SHP77 (cell line): ENCODE data around the gene CACNA2D3.

Experiments used
- DNase-seq, 2 experiments: peaks; one replicate each; lab custom pipeline; 2025; lab: John Stamatoyannopoulos, UW

CACNA2D3 gene

DNA sequence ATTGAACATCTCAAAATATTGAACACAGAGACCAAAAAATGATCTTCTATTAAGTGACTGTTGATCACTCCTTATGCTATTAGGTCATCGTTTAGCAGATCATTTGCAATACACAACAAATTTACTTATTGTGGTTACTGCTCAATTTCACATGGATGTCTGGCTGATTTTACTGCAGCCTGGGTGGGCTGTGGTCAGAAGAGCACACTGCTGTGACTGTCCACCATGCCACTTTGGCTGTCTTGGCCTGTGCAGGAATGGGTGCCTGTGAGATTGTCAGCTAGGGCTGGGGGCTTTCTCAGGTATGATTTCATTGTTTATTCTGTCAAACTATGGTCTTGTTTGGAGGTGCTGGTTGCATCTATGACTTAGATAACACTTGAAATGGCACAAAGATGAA lies 885.6 kb downstream of the CACNA2D3 start:
- DNase-seq: no peak

DNA sequence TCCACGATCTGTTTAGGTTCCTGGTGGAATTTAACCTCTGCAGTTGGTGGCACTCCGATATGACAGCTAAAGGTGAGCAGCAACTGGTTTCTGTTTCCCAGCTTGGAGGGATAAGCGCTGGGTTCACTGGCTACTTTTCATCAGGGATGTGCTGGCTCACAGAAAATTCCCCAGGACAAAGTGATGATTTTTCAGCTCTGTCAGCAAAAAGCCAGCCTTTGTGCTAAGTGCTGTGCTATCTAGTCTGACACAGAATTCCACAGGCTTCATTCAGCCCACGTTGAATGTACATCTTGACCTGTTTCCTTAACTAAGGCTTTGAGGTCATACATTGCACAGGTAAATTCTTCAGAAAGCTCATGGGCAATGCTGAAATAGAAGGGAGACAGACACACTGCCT lies 887.0 kb downstream of the CACNA2D3 start:
- DNase-seq: no peak

DNA sequence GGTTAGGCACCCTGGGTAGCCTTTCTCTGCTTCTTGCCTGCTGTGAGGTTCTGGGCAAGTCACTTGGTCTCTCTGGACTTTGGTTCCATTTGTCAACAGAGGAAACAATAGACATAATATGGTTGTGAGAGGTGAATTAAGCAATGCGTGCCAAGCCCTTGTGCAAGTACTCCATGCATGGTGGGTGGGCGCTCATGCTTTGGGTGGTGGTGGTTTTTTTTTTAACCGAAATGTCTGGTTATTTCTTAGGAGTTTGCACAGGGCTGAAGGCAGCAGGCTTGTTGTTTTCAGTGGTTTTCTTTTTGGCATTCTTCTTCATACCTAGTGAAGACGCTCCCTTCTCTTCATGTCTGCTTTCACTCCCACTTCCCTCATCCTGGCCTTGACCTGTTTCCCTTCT lies 889.7 kb downstream of the CACNA2D3 start:
- DNase-seq: no peak

- DNase-seq: no peak
Observed at GRCh38 chr3:55013145-55013925, 891.0 kb downstream of the CACNA2D3 start.

DNA sequence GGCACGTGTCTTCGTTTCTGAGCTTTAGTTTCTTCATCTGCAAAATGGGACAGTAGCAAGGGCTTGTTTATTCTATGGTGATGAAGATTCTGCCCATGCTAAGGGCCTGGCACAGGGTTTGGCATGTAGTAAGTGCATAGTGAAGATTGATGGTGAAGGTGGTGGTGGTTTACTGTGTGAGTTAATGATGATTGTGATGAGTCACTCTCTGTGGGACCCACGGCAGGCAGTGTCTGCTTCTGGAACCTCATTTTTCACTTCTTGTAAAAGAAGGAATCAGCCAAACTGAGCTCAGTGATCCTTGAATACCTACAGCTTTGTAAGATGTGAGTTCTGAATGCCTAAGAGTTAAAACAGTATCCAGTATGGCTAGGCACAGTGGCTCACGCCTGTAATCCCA lies 891.7 kb downstream of the CACNA2D3 start:
- no peak for DNase-seq

GRCh38 chr3:55014906-55015305 lies 892.6 kb downstream of the CACNA2D3 start:
- DNase-seq: no peak

DNA sequence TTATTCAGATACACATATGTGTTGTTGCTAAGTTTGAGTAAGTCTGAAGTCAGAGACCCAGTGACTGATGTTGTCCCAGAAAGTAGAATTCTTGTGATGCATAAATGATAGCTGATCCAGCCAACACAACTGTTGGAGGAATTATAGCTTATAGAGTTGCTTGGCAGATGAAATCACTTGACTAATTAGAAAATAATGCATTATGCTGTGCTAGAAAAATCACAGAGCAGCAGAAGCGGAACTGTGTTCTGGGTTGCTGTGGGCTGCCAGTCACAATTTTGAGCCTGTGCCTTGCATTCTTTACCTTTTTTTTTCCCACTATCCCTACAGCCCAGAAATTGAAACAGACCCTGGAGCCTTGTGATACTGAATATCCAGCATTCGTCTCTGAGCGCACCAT lies 895.5 kb downstream of the CACNA2D3 start:
- no peak for DNase-seq

DNA sequence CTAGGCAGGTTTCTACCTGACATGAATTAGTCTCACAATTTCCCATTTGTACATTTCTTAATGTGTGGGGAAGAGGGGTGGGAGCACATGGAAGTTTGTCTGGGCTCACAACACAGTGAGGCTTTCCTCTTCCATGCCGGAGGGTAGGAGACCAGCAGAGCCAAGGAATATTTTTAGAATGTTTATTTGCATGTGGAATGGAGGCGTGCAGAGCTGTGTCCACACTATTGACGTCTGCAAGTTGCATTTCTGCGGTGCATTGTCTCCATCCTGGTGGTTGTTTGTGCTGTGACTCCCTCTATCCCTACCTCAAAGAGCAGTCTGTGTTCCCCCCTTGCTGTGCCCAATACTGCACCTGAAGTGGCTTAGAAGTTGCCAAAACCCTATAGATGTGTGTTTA lies 908.6 kb downstream of the CACNA2D3 start:
- DNase-seq: no peak

DNA sequence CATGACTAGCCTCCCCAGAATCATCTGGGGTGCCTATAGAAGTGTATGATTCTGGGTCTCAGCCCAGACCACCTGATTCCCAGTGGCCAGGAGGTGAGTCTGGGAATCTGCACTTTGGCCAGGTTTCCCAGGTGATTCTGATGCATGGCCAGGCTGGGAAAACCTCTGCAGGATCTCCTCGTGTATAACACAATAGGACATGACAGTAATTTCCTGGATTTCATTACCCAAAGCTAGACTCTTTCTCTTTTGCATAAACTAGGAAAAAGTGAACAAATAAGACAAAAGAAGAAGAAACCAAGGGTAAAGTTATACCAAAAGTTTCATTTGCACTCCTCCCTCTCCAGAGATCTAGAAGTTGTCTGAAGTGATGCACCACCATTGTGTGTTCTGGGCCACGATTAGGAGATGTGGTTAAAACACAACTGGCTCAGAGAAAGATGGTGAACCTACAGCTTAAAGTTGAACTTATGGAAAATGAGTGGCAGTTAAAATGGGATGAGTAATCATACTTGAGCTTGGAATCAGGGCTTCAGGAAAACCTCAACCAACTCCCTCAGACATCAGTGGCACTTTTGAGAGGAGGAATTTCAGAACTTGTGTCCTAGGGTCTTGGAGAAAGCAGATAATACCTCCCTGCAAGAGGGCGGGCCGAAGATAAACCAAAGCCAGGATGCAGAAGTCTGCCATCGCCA lies 914.7 kb downstream of the CACNA2D3 start:
- DNase-seq: no peak

GRCh38 chr3:55042591-55042990 lies 920.2 kb downstream of the CACNA2D3 start:
- no peak for DNase-seq

- no peak for DNase-seq
Observed at GRCh38 chr3:55044486-55044885, 922.1 kb downstream of the CACNA2D3 start.

DNA sequence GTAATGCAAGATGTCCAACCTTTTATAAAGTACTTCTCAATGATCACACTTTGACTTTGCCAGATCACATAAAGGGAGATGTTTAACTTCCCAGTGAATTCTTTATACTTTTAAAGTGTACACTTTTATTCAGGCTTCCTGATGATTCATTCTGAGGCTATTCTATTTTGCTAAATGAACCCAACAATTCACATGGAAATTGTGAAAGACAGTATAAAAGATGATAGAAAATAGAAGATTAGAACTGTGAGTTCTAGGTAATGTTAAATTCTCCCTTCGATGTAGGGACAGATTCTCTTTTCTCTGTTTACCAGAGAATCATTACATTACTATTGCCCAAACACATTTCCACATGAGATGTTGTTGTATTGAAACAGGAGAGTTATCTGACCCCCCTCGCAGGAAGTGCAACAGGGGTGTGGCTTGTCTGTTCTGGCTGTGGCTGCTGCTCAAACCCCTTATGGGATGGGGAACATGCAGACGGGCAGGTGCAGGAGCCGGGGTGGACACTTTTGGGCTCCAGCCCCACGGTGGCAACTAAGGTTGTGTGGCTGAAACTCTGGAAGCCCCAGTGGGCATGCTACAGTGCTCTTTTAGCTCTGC lies 936.8 kb downstream of the CACNA2D3 start:
- DNase-seq: no peak

DNA sequence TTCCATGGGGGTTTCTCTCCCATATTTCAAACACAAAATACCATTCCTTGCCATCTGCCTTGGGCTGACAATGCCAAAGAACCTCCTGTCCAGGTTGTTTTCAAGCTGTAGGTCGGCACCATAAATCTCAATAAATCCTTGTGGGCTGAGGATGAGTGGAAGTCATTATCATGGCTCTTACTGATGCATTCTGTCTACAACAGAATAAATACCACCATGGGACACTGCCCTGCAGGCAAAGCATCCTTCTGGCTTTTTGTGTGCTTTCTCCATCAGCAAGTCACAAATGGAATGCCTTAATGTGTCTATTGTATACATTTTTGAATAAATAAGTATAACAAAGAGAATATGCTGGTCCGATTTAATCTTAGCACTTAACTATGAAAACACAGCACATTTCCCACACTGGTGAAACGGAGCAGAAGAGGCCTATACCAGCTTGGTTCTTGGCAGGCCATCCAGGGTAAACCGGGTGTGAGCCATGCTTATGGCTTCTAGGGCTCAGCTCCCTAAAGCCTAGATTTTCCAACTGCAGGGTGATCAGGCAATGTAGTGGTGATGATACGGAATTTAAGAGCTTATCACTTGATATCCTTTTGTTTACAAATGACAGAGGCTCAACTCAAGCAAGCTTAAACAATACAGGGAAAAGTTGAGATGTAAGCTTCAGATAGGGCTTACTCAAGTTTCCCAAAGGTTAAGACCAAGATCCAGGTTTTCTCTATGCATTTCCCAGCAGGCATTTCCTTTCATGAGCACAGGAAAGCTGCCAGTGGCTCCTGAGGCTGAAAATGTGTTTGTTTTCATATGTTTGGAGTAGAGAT lies 938.8 kb downstream of the CACNA2D3 start:
- no peak for DNase-seq

- no peak for DNase-seq
Observed at GRCh38 chr3:55061720-55062034, 939.3 kb downstream of the CACNA2D3 start.

GRCh38 chr3:55064164-55064563 lies 941.8 kb downstream of the CACNA2D3 start:
- no peak for DNase-seq

DNA sequence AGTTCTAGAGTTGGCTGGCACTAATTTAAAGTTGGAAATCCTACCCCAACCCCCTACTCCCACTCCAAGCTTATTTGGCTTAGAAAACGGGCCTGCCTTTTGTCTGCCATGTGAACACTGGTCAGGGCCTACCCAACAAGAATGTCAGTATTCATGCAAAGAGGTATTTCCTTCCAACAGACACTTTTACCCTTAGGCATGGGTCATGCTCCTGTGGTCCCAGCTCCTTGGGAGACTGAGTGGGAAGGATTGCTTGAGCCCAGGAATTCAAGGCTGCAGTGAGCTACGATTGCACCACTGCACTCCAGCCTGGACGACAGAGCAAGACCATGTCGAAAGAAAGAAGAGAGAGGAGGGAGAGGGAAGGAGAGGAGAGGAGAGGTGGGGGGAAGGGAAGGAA lies 943.0 kb downstream of the CACNA2D3 start:
- no peak for DNase-seq

GRCh38 chr3:55066551-55067047 lies 944.2 kb downstream of the CACNA2D3 start:
- no peak for DNase-seq

GRCh38 chr3:55069950-55070349 lies 947.6 kb downstream of the CACNA2D3 start:
- DNase-seq: no peak

- no peak for DNase-seq
Observed at GRCh38 chr3:55074796-55075195, 952.4 kb downstream of the CACNA2D3 start.

DNA sequence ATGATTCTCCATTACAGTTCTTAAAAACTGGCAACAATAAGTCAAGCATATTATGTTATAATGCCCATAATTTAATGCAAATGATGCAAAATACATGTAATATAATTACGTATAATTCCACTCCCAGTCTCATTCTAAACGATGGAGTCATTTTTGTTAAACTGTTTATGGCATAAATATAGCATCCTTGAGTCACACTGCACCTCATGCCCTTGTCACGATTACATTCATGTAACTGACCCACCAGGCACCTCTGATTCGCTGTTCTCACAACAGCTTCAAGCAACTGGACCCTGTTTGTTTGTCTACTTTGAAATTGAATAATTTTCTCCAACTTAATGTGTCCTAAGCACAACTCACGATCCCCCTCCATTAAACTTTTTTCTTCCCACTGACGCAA lies 953.5 kb downstream of the CACNA2D3 start:
- no peak for DNase-seq

DNA sequence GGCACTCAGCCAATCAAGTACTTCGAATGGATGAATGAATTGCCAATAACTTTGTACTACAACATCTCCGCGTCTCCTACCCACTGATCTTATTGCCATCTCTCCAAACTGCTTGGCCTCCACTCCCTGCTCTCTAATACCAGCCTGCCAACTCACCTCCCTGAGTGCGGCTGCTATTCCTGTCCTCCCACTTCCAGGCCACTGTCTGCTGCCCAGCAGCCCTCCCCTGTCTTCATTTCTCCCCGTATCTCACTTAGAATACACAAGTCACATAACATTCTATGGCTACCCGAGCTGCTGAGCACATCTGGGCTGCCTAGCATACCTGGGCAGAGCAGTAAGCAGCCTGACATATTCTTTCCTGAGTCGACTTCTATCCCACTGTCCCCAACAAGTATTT lies 955.4 kb downstream of the CACNA2D3 start:
- no peak for DNase-seq

DNA sequence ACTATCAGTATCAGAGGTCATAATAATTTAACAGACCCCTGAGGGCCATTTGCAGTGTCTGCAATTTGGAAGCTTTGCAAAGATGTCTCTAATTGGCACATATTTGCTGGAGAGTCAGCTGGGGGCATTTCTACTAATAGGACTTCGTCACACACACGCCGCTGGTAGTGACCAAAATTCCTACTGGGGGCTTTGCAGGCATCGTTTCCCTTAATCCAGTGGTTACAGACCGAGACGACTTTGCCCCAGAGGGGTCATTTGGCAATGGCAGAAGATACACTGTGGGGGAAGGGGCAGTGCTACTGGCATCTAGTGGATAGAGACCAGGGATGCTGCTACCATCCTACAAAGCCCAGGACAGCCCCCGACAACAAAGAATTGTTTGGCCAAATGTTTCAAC lies 956.5 kb downstream of the CACNA2D3 start:
- DNase-seq: no peak
